Fibroblast of skin of abdomen (primary cell): ENCODE data around the gene KRTAP1-5.
"Not testable (repeated sequence)": the region's sequence is repeated elsewhere in the genome, so short reads cannot be mapped to it uniquely, and the experiment has no call there.

Experiments
- DNase-seq: peaks from one replicate; pipeline ENCODE4 v3.0.0-alpha.2; 2013

The KRTAP1-5 gene

DNA sequence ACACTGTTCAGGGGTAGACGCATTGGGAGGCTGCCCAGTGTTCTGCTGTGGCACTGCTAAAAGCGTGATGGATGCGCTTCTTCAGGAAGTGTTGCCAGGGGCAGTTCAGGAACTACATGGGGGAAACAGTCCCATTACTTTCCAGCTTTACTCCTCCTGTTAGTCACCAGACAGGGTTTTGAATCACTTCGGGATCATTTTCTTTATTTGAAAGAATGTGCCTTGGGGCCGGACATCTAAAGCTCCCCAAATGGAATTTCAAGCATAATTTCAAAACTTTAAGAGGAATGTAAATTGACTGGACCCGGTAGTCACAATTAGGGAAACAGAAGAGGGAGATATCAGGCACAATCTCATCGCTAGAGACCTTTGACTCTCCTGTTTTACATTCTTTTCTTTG is 21.4 kb upstream of the KRTAP1-5 start:
- peak; percentile 69 for DNase-seq

DNA sequence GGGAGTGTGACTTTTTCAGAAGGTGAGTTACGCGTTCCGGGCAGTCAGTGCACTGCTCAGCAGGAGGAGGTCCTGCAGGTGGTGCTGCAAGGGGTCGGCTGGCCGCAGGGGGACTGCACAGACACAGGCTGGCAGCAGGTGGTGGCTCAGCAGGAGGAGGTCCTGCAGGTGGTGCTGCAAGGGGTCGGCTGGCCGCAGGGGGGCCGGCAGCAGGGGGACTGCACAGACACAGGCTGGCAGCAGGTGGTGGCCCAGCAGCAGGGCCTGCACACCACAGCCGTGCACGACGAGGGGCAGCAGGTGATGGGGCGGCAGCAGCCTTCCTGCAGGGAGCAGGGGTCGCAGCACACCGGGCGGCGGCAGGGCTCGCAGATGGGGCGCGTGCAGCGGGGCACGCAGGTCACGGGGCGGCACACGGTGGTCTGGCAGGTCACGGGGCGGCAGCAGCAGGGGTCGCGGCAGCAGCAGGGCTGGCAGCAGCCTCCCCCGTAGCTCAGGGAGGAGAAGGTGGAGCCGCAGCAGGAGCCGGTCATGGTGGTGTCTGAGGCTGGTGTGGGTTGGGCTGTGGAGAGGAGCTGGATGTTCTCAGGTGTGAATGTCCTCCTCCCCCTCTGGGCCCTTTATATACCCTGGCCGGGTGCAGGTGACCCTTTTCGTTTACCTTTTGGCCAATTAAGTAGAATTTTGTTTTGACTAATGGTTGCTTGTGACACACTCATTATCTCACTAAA is 19.9 kb upstream of the KRTAP1-5 start, which contains the start of gene KRTAP2-1:
Gene KRTAP2-1, minus strand, starts transcription at position 582 of the 731 bp plus-strand sequence. Its CDS starts 49 bp downstream, at position 533.
- DNase-seq: not testable (repeated sequence)

DNA sequence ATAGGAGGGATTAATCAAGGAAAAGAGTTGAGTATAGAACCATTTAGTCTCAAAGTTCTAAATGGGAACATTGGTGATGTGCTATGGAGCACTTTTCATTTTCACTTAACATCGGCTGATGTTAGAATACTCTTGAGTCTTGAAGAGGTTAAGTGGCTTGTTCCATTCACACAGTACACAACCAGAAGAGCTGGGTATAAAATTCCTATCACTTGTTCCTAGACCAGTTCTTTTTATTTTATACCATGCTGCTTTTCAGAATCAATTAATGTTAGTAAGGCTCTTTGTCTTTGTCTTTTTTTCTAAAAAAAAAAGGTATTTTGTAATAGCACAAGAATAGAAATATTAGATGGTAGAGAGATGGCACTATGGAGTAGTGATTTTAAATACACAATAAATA is 15.9 kb upstream of the KRTAP1-5 start:
- no peak for DNase-seq

DNA sequence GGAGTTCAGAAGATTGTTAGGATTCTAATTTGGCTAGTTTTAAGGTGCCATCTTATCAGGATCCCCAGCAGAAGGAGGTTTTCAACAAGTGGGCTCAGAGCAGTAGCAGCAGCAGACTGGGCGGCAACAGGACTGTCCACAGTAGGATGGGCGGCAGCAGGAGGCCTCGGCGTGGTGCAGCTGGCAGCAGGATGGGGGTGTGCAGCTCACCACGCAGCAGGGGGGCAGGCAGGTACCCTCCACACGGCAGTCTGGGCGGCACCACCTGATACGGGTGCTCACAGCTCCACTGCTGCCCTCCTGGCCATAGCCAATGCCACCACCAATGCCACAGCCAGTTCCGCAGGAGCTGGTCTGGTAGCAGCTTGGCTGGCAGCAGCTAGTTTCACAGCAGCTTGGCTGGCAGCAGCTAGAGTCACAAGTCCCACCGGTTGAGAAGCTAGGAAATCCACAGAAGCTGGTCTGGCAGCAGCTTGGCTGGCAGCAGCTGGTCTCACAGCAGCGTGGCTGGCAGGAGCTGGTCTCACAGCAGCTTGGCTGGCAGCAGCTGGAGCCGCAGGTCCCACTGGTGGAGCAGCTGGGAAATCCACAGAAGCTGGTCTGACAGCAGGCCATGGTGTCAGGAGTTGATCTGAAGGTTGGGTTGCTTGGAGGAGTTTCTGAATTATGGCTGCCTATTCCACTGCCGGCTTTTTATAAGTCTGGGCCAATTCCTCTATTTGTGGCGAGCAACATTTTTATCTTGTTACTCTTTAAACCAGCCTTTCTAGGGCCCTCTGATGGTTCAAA is 14.0 kb upstream of the KRTAP1-5 start, which contains the start of gene KRTAP1-1:
Gene KRTAP1-1, minus strand, starts transcription at position 668 of the 789 bp plus-strand sequence. Its CDS starts 53 bp downstream, at position 615.
- DNase-seq: not testable (repeated sequence)

DNA sequence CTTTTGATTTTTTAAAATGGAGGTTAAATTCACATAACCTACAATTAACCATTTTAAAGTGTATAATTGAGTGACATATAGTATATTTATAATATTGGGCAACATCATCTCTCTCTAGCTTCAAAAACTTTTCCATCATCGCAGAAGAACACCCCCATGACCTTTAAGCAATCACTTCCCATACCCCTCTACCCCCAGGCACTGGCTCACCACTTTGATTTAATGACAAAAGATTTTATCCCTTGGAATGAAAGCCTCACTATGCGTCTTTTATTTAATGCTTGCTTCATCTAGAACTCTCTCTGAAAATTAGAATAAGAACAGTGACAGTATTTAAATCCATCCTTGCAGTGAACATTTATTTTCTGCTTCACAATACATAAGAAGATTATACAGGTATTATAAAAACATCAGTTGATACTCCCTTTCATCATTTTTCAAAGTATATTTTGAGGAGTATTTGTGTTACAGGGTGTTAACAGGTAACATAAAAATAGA is 10.9 kb upstream of the KRTAP1-5 start:
- DNase-seq: no peak

DNA sequence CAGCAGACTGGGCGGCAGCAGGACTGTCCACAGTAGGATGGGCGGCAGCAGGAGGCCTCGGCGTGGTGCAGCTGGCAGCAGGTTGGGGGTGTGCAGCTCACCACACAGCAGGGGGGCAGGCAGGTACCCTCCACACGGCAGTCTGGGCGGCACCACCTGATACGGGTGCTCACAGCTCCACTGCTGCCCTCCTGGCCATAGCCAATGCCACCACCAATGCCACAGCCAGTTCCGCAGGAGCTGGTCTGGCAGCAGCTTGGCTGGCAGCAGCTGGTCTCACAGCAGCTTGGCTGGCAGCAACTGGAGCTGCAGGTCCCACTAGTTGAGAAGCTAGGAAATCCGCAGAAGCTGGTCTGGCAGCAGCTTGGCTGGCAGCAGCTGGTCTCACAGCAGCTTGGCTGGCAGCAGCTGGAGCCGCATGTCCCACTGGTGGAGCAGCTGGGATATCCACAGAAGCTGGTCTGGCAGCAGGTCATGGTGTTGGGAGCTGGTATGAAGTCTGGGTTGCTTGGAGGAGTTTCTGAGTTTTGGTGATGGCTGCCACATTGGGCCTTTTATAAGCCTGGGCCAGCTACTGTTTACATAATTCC is 7.4 kb upstream of the KRTAP1-5 start, which contains the start of gene KRTAP1-3:
Gene KRTAP1-3, minus strand, starts transcription at position 529 of the 590 bp plus-strand sequence. Its CDS starts 53 bp downstream, at position 476.
- DNase-seq: not testable (repeated sequence)

DNA sequence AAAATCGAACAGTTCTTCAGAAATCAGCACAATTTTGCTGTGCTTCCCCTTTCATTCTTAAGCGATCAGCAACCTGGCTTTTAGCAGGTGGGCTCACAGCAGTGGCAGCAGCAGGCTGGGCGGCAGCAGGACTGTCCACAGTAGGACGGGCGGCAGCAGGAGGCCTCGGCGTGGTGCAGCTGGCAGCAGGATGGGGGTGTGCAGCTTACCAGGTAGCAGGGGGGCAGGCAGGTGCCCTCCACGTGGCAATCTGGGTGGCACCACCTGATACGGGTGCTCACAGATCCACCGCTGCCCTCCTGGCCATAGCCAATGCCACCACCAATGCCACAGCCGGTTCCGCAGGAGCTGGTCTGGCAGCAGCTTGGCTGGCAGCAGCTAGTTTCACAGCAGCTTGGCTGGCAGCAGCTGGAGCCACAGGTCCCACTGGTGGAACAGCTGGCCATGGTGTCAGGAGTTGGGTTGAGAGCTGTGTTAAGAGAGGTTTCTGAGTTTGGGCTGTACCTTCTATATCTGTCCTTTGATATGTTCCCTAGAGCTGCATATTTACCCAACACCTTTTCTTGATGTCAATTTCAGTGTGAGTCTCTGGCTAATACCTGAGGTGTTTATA is 2.7 kb upstream of the KRTAP1-5 start, which contains the start of gene KRTAP1-4:
Gene KRTAP1-4, minus strand, starts transcription at position 563 of the 613 bp plus-strand sequence. Its CDS starts 117 bp downstream, at position 446.
- DNase-seq: no peak

DNA sequence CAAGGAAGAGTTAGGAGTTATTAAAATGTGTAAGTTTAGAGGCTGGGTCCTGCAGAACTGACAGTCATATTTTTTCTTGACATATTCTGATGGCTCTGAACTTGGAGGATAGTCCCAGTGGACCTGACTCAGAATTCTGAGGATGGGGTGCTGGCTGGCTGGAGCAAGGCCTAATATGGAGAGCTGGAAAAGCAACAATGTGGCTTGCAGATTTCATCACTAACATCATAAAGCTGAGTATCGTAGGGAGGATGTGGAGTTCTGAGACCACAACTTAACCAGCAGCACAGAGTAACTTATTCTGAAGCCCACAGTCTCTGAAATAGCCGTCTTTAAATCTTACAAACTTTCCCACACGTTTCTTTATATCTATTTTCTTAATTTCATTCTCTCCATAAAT is 2.3 kb downstream of the KRTAP1-5 start:
- DNase-seq: peak; percentile 61

DNA sequence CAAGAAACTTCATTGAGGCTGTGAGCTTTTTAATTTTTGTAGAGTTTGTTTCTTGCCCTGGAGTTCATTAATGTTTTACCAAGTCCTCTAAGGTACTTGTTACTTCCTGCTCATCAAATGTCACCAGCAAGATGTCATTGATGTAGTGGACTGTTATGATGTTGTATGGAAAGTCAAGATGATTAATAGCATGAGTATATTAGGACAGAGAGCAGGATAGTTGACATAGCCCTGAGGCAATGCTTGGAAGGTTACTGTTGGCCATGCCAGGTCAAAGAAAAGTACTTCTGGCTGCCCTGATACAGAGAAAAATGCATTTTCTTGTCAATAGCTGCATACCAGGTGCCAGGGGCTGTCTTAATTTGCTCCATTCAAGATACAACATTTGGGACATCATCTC is 6.7 kb downstream of the KRTAP1-5 start:
- DNase-seq: no peak

DNA sequence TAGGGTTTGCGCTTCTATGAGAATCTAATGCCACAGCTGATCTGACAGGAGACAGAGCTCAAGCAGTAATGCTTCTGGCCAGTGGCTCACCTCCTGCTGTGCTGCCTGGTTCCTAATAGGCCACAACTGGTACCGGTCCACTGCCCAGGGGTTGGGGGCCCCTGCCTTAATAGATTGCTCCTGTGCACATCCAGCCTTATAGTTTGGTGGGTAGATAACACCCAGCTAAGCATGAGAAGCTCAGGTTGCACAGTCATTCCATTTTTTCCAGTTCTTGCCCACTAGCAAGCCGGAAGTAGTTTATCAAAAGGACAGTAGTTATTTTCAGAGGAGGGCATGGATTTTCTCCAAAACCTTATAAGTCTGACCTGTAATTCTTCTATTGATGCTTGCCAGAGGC is 7.6 kb downstream of the KRTAP1-5 start:
- no peak for DNase-seq

DNA sequence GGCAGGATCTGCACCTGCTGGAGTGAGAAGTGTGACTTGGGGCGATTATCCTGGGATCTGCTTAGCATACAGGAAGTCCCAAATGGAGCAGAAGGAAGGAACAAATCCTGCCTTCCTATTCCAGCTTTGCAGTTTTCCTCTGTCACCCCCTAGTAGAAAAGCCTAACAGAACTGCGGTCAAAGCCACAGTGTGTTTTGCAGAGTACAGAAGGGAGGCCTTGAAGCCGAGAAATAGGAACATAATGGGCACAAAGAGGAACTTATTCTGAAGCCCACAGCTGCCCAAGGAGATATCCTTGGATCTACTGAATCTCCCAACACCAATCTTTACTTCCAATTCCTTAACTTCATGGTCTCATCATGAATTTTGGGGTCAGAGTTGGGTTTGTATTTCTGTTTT is 8.5 kb downstream of the KRTAP1-5 start:
- DNase-seq: no peak

DNA sequence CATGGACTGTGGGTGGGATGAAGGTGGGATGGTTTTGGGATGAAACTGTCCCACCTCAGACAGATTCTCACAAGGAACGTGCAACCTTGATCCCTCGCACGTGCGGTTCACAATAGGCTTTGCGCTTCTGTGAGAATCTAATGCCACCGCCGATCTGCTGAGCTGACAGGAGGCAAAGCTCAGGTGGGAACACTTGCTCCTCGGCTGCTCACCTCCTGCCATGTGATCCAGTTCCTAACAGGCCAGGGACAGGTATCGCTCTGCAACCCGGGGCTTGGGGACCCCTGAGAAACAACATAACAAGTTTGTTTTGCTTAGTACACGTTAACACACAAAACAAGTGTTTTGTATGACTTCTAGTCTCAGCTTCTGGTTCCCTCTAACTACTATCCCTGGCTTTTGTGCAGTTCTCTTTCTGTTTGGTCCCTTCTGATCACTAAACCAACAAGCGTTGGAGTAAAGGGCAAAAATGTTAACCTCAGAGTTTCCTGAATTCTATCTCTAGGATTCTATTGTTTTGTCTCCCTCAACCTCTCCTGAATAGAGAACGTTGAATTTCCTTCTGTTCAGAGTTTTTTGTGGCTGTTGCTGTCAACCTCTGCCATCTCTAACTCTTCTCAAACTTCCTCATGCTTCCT is 10.3 kb downstream of the KRTAP1-5 start:
- no peak for DNase-seq

DNA sequence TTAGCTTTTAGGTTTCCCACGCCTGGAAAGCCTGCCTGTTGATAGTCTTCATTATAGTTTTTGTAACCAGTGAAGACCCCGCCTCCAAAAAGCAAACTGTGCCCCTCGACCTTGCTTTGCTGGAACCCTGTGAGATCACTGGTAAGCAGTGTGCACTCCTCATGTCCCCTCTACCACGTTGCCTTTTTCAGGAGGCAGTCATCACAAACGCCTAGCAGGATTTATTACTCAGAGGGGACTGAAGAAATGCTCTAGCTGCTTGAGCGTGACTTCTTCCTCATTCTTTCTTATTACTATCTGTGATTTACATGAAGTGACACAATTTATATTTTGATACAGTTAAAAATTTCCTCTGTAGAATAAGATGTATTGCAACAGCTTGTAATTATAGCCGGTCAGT is 11.6 kb downstream of the KRTAP1-5 start:
- DNase-seq: no peak

DNA sequence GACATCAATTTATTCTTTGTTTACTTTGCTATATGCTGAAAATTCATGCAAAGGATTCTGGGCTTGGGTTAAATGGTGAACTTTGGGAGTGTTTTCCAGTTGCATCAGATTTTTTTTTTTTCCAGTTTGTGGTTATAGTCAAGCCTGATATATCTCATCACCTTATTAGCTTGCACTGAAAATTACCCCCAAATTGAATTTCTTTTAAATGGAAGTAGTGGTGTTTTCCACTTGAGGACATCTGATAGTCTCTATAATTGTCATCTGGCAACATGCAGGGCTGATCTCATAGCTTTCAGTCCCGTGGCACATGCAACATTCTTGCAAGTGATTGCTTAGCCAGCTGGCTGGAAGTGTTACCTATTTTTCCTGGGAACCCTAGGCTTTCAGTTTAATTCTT is 13.4 kb downstream of the KRTAP1-5 start:
- peak; percentile 59 for DNase-seq

DNA sequence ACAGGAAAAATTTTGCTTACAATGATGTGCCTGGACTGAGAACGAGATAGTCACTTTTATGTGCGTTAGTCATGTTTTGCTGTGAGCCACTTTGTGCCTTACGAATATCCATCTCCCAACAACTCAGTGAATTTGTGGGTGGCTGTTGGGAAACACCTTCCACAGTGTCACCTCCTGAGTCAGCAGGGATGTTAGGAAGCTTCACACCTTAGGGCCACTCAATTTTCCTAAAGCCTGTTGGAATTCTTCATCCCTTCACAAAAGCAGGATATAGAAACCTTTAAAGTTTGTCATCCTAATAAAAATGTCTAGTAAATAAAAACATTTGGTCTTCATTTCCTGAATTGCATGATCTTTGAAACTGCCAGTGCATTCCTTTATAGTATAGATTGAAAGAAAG is 13.8 kb downstream of the KRTAP1-5 start:
- DNase-seq: no peak

DNA sequence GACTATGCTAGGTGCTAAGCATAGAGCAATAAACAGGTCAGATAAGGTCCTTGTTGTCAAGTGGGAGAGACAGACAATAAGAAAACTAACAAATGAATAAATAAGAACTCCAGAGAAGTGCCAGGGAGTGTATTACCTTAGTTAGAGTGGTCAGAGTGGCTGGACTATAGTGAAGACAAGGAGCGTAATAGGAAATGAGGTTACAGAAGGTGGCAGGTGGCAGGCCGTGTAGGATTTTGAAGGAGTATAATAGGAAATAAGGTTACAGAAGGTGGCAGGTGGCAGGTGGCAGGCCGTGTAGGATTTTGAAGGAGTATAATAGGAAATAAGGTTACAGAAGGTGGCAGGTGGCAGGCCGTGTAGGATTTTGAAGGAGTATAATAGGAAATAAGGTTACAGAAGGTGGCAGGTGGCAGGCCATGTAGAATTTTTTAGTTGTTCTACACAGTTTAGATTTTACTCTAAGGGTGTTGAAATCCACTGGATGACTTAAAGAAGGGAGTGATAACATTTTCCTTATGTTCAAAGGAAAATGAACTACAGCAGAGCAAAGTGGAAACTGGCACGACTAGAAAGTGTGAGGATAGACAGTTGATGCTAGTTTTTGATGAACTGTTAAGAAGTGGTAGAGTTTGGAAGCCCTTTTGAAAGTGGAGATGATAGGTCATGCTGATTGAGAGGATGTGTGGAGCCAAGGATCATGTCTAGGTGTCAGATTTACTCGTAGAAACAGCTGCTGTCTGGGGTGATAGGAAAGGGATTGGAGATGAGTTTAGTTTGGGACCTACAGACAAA is 14.5 kb downstream of the KRTAP1-5 start:
- DNase-seq: no peak

DNA sequence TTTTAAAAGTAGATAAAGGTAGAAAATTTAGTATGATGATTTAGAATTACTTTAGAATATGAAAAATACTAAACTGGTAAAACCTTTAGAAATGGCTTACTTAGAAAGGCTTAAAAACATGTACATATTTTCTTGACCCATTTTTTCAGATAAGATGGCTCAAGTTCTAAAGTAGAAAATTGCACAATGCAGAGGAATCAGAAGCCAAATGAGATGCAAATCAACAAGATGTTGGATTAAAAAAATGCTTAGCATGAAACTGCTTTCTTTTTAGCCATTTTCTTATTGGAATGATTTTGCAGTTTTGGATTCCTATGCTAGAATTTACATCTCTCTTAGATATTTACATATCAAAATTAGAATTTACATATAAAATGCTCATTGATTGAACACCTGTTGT is 16.6 kb downstream of the KRTAP1-5 start:
- DNase-seq: no peak

DNA sequence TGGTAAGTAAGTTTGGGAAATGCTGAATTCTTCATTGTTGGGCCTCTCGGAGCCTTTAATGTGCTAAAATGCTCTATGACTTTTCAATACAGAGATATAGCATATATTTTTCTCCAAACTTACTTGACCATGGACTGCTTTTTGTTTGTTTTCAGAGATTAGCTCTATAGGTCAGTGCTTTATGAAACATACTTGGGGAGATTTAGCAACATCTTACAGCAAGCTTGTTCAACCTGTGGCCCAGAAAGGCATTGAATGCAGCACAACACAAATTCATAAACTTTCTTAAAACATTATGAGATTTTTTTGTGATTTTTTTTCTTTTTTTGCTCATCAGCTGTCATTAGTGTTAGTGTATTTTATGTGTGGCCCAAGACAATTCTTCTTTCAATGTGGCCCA is 17.1 kb downstream of the KRTAP1-5 start:
- DNase-seq: no peak

DNA sequence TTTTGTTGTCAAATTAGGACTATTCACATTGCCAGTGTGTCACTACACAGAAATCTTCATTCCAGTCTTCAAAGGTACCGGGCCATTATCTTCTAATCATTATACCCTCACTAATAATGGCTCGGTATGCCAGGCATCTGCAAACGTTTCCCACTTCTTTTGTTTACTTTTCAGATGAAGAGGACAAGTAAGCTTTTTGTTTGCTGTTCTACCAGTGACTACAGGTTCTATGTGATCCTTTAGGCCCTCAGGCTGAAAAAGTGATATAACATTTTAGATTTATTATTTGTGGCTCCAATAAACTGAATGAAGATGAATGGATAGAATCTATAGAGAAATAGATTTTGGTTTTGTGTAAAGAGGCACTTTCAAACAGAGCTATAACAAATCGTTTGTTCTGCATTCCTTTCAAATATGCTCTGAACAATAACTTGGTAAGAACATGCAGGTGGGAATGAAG is 17.7 kb downstream of the KRTAP1-5 start:
- no peak for DNase-seq

DNA sequence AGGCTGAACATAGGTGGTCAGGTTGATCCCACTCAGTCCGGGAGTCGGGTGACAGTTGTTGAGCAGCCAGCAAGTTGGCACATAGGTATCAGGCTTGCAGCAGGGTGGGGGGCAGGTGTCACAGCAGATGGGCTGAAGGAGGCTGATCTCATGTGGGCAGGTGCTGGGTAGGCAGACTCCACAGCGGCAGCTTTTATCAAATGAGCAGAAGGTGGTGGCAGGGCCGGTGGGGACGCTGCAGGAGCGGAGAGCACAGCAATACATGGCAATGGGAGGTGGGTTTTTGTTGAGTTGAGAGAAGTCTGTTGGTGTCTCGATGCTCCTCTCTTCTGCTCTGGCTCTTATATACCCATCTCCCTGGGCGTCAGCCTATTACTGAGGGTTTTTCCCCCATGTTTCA is 18.2 kb downstream of the KRTAP1-5 start, which contains the start of gene KRTAP3-1:
Gene KRTAP3-1, minus strand, starts transcription at position 318 of the 400 bp plus-strand sequence. Its CDS starts 54 bp downstream, at position 264.
- DNase-seq: no peak

DNA sequence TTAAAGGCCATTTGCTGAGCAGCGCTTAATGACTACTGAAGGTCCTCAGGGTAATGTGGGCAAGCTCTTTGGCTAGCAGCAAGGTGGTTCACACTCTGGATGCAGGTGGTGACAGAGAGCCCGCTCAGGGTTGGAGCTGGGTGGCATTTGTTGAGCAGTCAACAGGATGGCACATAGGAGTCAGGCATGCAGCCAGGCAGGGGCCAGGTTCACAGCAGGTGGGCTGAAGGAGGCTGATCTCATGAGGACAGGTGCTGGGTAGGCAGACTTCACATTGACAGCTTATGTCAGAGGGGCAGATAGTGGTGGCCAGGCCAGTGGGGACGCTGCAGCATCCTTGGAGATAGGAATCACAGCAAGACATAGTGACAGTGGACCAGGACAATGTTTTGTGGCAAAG is 22.6 kb downstream of the KRTAP1-5 start:
- DNase-seq: no peak
